Type B pancreatic cell (in vitro differentiated cells): ENCODE measurements around the gene DNAJC18. TPM values are rescaled to one million over a fixed set of nuclear protein-coding genes. Genes with fewer than 3 reads are reported as not detected.
"Not testable (repeated sequence)": the region's sequence is repeated elsewhere in the genome, so short reads cannot be mapped to it uniquely, and the experiment has no call there.

Experiments
- DNase-seq: peaks from one replicate; pipeline ENCODE4 v3.0.0; 2021; ENCODE audit warnings: mixed read lengths; ENCODE audit not compliant: unreplicated experiment; ENCODE audit errors: extremely low spot score
- H3K27ac Mint-ChIP-seq: 2 replicates; pipeline ENCODE4 v1.8.0; 2021; ENCODE audit warnings: mild to moderate bottlenecking, mixed read lengths
- H3K27me3 Mint-ChIP-seq: 2 replicates; pipeline ENCODE4 v1.8.0; 2021; ENCODE audit warnings: mixed read lengths
- H3K36me3 Mint-ChIP-seq: 2 replicates; pipeline ENCODE4 v1.8.0; 2021; ENCODE audit warnings: mixed read lengths
- H3K4me1 Mint-ChIP-seq: one replicate; pipeline ENCODE4 v1.8.0; 2021; ENCODE audit warnings: mixed read lengths; ENCODE audit not compliant: unreplicated experiment
- H3K4me3 Mint-ChIP-seq: 2 replicates; pipeline ENCODE4 v1.8.0; 2021; ENCODE audit warnings: mild to moderate bottlenecking, mixed read lengths
- H3K9me3 Mint-ChIP-seq: 2 replicates; pipeline ENCODE4 v1.8.0; 2021; ENCODE audit warnings: mixed read lengths
- CTCF ChIP-seq: fragments of 200-600 bp; sonication (generic); conservative IDR thresholded peaks from 2 replicates; pipeline ENCODE4 v1.5.0; 2021; ENCODE audit warnings: antibody characterized with exemption, mild to moderate bottlenecking
- total RNA-seq: library from RNA; stranded (reverse); gene quantifications from 2 replicates; pipeline ENCODE4 v1.2.1, GENCODE V29; 2021; ENCODE audit warnings: low replicate concordance

The DNAJC18 gene
- total RNA-seq, 1 donor from 2014 or later = 25.8 TPM

DNA sequence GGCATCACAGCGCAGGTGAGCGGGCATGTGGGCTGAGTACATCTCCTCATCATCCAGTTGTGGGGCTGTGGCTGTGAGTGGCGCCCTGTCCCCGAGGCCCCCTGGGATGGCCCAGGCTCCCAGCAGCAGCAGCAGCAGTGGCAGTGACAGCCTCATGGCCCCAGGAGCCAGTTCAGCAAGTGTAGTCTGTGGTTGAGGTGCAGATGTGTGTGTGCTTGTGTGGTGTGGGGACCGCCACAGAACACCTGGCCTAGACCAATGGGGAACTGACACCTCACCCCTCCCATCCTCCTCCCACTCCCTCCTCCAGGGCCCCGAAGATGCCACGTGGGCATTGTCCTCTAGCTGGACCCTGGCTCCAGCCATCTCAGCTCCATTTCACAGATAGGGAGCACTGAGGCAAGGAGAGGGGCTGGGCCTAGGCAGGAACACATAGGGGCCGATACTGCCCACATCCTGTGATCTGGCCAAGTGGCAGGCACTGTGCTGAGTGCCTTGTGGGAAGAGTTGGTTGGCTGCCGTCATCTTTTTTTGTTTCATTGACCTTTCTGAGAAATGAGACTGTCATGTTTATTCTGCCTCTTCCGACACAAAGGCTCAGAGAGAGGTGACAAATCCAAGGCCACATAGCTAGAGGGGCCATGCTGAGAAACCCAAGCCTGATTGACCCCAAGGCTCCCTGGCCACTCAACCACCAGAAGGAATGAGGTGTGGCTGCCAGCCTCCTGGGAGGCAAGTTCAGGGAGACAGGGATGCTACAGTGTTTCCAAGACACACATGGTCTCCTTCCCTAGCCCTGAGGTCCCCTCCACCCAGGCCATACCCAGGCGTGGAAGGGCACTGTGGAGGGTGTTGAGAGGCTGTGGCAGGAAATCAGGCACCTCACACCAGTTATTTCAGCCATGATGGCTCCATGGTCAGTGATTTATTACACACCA, 49.4 kb downstream of the DNAJC18 start, which contains the start of gene MZB1:
MZB1 (minus strand) TSS at position 213 of the 938 bp plus-strand sequence; CDS start at position 156, 57 bp downstream.
- no peak for TF ChIP-seq CTCF
- Mint-ChIP-seq H3K9me3 (no peaks in the 10 kb centered on the region), H3K27ac (no peak within 1 kb of the TSS), H3K36me3 (no peaks in the 10 kb centered on the region), H3K27me3 (peaks cover 28% of the 10 kb centered on the region), H3K4me1 (peaks cover 4% of the 10 kb centered on the region), H3K4me3 (no peak within 1 kb of the TSS)
- DNase-seq = no peak

DNA sequence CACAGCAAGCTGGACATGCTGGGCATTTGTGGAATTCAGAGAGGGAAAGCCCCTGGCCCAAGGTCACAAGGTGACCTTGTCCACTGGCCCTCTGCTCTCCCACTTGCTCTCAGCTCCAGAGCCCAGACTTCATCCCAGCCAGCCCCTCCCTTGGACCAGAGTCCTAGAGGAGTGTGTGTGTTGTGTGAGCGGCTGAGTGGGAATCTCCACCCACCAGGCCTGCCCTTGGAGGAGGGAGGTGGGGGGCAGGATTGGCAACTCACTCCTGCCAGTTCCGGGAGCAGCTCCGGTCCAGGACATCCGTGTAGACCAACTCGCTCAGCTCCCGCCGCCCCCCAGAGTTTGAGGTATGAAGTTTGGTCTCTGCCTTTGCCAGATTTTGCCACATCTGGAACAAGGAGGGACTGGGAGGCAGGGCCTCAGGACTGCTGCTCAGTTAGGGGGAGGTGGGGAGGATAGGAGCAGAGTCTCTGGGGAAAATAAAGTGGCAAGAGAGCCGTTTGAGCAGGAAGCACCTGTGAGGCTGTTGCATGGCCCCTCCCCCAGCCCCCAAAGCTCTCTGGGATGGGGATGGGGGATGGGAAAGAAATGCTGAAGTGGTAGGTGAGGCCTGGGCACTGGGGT, 51.0 kb downstream of the DNAJC18 start:
- no peak overlapping the region for H3K27ac Mint-ChIP-seq
- peaks cover 9% of the 10 kb centered on the region for H3K4me1 Mint-ChIP-seq
- no peak for TF ChIP-seq CTCF
- peaks cover 22% of the 10 kb centered on the region for H3K27me3 Mint-ChIP-seq
- no peak for DNase-seq
- H3K9me3 Mint-ChIP-seq = no peaks in the 10 kb centered on the region
- H3K4me3 Mint-ChIP-seq = no peak overlapping the region
- H3K36me3 Mint-ChIP-seq = no peaks in the 10 kb centered on the region

GRCh38 chr5:139387611-139388197, 51.6 kb downstream of the DNAJC18 start:
- no peak overlapping the region for H3K4me3 Mint-ChIP-seq
- peaks cover 12% of the 10 kb centered on the region for H3K4me1 Mint-ChIP-seq
- TF ChIP-seq CTCF = no peak
- H3K27ac Mint-ChIP-seq = no peak overlapping the region
- no peaks in the 10 kb centered on the region for H3K36me3 Mint-ChIP-seq
- DNase-seq = no peak
- H3K9me3 Mint-ChIP-seq = no peaks in the 10 kb centered on the region
- peaks cover 16% of the 10 kb centered on the region for H3K27me3 Mint-ChIP-seq

- Mint-ChIP-seq H3K4me1 (peaks cover 12% of the 10 kb centered on the region), H3K27me3 (peaks cover 14% of the 10 kb centered on the region)
- not testable (repeated sequence) for DNase-seq, H3K9me3 Mint-ChIP-seq, H3K4me3 Mint-ChIP-seq, H3K27ac Mint-ChIP-seq, H3K36me3 Mint-ChIP-seq
These were observed 52.4 kb downstream of the DNAJC18 start for GRCh38 chr5:139386956-139387355.

GRCh38 chr5:139386050-139386438, 53.3 kb downstream of the DNAJC18 start:
- no peak for DNase-seq
- no peak overlapping the region for H3K27ac Mint-ChIP-seq
- H3K4me1 Mint-ChIP-seq = peaks cover 7% of the 10 kb centered on the region

More at GRCh38 chr5:139386050-139386438, 53.3 kb downstream of the DNAJC18 start:
- H3K4me3 Mint-ChIP-seq = no peak overlapping the region
- no peak for TF ChIP-seq CTCF
- H3K9me3 Mint-ChIP-seq = no peaks in the 10 kb centered on the region
- H3K27me3 Mint-ChIP-seq = peaks cover 5% of the 10 kb centered on the region
- H3K36me3 Mint-ChIP-seq = no peaks in the 10 kb centered on the region
